GM12874 (cell line): ENCODE measurements around the gene PRKCE.

Experiments
- TF ChIP-seq, protein P1 (sequence below): IDR thresholded peaks from 2 replicates; pipeline ENCODE4 v1.5.1; 2011; ENCODE audit warnings: low read depth, mild to moderate bottlenecking, control low read depth, low read length, moderate library complexity; ENCODE audit not compliant: insufficient read depth

The PRKCE gene

DNA sequence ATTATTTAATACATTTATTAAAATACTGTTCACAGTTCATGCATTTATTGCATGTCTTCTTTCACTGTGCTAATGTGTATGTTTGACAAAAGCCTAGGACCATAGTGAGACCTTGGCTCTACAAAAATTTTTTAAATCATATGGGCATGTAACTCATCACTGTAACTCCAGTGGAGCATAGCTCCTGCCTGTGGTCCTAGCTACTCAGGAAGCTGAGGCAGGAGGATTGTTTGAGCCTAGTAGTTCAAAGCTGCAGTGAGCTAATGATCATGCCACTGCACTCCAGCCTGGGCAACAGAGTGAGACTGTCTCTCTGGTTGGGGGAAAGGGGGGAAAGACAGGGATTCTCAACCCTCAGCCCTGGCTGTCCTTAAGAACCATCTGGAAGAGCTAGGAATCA is 137.8 kb downstream of the PRKCE start:
- TF ChIP-seq, protein P1, sequence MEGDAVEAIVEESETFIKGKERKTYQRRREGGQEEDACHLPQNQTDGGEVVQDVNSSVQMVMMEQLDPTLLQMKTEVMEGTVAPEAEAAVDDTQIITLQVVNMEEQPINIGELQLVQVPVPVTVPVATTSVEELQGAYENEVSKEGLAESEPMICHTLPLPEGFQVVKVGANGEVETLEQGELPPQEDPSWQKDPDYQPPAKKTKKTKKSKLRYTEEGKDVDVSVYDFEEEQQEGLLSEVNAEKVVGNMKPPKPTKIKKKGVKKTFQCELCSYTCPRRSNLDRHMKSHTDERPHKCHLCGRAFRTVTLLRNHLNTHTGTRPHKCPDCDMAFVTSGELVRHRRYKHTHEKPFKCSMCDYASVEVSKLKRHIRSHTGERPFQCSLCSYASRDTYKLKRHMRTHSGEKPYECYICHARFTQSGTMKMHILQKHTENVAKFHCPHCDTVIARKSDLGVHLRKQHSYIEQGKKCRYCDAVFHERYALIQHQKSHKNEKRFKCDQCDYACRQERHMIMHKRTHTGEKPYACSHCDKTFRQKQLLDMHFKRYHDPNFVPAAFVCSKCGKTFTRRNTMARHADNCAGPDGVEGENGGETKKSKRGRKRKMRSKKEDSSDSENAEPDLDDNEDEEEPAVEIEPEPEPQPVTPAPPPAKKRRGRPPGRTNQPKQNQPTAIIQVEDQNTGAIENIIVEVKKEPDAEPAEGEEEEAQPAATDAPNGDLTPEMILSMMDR, result no peak

DNA sequence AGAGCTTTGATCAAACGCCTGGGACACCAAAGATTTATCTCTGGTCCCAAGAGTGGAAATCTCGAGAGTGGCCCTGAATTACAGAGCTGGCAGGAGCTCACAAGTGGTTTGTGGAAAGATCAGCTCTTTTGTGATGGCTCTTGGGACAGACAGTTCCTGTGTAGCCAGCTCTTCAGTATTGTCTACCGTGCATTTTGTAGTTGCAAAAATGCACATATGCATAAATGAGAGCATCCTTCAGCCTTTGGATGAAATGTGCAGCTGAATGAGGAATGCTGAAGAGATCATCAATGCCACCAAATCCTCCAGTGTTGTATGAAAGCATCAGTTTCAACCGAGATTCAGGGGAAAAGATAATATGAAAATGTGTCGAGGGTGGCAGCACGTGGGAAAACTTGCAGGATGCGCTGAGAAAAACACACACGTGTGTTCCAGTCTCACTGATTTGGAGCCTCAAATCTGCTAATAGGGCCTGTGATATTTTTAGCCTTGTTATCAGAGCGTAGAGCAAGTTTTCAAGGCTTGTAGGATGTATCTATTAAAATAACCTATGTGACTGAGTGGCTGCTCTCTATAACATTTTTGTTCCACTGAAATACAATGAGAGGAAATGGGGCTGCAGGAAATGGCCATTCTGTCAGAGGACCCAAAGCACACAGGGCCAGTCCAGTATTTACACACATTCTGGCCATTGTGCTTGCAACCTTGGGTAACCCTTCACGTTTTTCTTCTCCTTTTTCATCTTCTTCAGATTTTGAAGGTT is 138.7 kb downstream of the PRKCE start:
- TF ChIP-seq, protein P1, result no peak

DNA sequence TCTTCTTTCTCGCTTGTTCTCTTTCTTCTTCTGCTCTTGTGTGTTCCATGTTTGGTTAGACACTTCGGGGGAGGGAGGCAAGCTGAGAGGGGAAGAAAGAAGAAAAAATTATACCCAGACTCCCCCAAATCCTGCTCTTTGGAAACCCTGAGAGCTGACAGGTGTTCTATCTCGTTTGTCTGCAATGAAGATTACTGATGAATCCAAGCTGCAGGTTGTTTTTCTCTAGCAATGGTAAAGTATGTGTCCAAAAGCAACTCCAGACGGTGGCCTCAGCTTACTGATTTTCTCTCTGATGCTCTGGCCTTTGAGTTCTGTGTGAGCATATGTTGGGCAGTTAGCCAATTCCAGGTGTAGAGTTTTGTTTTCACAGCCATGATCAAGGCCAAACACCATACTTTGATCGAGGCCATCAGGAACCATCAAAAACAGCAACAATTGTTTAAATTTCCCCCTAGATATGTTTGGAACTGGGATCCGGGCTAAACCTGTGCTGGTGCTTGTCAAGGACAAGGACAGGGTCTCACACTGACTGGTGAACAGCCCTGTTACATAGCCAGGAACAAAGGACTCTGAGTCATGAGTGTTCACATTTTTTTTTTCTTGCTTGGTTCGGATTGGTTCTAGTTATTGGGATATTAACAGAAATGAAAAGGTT is 142.0 kb downstream of the PRKCE start:
- TF ChIP-seq, protein P1, result no peak

DNA sequence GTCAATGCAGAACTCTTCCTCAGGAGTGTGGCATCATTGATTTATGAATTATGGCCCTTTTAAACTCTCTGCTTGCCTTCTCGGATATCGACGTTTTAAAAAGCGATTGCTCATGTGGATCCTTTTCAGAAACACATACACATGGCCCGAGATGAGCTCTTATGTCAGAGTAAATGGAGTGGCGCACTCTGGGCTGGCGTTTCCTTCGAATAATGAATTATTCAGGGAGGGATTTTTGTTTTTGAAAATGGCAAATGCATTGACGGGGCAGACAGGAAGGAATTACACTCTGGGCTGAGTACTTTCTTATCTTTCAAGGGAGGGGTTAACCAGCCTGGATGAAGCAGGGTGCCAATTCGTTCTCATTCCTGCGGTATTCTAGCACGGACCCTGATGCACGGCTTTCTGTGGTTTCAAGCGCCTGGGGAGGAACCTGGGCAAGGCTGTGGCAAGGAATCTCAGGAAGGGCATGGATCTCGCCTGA is 142.7 kb downstream of the PRKCE start:
- TF ChIP-seq, protein P1, result no peak

GRCh38 chr2:45796500-45796899 is 145.0 kb downstream of the PRKCE start:
- TF ChIP-seq, protein P1, result no peak

- TF ChIP-seq, protein P1, result no peak
Measured at GRCh38 chr2:45797451-45798230, 146.2 kb downstream of the PRKCE start.
